ENCODE data around the gene GPSM1.
"Not testable (repeated sequence)": the region's sequence is repeated elsewhere in the genome, so short reads cannot be mapped to it uniquely, and the experiment has no call there.

Gene GPSM1

GRCh38 chr9:136401173-136401922 is 74.0 kb downstream of the GPSM1 start:
- no peak for ATAC-seq

- ATAC-seq: no peak
These were observed 74.7 kb downstream of the GPSM1 start for GRCh38 chr9:136402067-136402466.

- ATAC-seq: peak; percentile 81
These were observed 76.2 kb downstream of the GPSM1 start for GRCh38 chr9:136403538-136403914.

GRCh38 chr9:136403915-136404800 is 76.8 kb downstream of the GPSM1 start:
- peak; percentile 31 to 40 for ATAC-seq

DNA sequence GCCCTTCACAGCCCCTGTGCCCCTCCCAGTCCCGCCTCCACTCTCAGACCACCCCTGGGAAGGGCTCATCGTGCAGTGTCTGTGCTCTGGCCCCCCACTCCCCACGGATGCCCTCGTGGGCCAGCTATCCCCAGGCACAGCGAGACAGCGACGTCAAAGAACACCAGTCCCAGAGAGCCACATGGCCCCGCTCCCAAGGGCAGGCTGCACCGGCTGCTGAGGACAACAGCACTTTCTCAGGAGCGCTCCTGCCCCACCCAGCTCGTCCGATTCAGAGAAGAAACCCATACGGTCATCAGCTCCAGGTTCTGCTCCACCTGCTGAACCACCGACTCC is 77.4 kb downstream of the GPSM1 start:
- no peak for ATAC-seq

DNA sequence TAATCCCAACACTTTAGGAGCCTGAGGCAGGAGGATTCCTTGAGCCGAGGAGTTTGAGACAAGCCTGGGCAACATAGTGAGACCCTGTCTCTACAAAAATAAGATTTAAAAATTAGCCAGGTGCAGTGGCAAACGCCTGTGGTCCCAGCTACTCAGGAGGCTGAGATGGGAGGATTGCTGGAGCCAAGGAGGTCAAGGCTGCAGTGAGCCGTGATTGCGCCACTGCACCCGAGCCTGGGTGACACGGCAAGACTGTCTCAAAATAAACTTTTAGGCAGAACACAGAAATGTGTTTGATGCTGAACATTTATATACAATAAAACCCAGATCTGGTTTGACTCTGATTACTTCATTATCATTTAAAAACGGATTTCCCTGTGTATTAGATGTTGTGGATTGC is 78.1 kb downstream of the GPSM1 start:
- no peak for ATAC-seq

DNA sequence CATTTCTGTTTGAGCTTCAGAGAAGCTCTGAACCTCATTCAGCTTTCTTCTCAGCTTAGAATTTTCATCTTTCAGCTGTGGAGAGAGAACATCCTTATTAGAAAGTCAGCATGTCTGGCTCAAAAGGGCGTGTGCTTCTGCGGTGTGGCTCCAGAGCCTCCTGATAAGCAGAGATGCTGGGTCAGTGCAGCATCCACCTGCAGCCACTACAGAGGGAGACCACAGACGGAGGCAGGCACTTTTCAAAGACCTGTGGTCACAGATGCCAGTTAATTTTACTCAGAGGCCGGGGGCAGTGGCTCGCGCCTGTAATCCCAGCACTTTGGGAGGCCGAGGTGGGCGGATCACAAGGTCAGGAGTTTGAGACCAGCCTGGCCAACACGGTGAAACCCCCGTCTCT is 78.6 kb downstream of the GPSM1 start:
- not testable (repeated sequence) for ATAC-seq

- ATAC-seq: not testable (repeated sequence)
These were observed 79.7 kb downstream of the GPSM1 start for GRCh38 chr9:136407061-136407460.

- no peak for ATAC-seq
These were observed 80.6 kb downstream of the GPSM1 start for GRCh38 chr9:136407911-136408310.

Measured in activated CD4-positive, CD25-positive, alpha-beta regulatory T cell treated with anti-CD3 and anti-CD28 coated beads, Interleukin-2, amount 50 U/mL, for 24 hours (primary cell).